ENCODE results near the gene PABPC1L.

The PABPC1L gene

GRCh38 chr20:44900231-44900854 is 9.5 kb upstream of the PABPC1L start:
- DNase-seq (ENCODE audit: low read depth in 2 of 2), result no peak

DNA sequence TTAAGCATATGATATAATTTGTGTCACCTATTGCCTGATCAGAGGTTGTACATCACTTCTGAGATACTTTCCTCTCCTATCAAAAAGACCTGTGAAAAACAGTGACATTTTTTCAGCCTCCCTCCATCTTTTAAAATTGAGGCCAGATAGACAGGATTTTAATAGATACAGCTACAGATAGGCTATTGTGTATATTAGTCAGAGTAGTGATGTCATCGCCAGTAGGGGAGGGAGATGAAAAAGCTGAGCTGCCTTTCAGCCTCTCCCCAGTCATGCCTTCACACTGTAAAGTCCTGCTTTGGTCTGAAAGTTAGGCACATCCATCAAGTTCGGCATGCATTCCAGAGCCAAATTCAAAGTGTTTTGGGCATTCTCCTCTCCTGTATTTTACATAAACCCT is 7.9 kb upstream of the PABPC1L start:
- no peak for DNase-seq (ENCODE audit: low read depth in 2 of 2)

- no peak for DNase-seq (ENCODE audit: low read depth in 2 of 2)
Observed at GRCh38 chr20:44904377-44904776, 5.5 kb upstream of the PABPC1L start.

- no peak for DNase-seq (ENCODE audit: low read depth in 2 of 2)
Observed at GRCh38 chr20:44908987-44909871, 631 bp upstream of the PABPC1L start.

GRCh38 chr20:44910690-44911262 is 916 bp downstream of the PABPC1L start:
- no peak for DNase-seq (ENCODE audit: low read depth in 2 of 2)

- DNase-seq (ENCODE audit: low read depth in 2 of 2), result peak in 1 of 2 donors; percentile 14
Observed at GRCh38 chr20:44911264-44911921, 1.5 kb downstream of the PABPC1L start.

- DNase-seq (ENCODE audit: low read depth in 2 of 2), result no peak
Observed at GRCh38 chr20:44912189-44912588, 2.3 kb downstream of the PABPC1L start.

- DNase-seq (ENCODE audit: low read depth in 2 of 2), result no peak
Observed at GRCh38 chr20:44914924-44915323, 5.1 kb downstream of the PABPC1L start.

DNA sequence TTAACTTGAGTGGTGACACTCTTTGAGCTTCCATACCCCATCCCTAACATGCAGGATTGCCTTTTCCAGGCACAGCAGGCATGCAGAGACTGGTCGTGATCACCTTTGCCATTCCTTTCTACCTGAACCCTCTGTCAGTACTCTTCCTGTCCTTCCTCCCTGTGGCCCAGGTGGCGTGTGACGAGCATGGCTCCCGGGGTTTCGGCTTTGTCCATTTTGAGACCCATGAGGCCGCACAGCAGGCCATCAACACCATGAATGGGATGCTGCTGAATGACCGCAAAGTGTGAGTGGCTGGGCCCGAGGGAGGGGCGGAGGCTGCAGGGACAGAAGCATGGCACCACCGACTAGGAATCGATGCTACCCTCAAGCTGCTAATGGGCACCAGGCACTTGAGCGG is 6.7 kb downstream of the PABPC1L start:
- no peak for DNase-seq (ENCODE audit: low read depth in 2 of 2)

- no peak for DNase-seq (ENCODE audit: low read depth in 2 of 2)
Observed at GRCh38 chr20:44917399-44917798, 7.5 kb downstream of the PABPC1L start.

DNA sequence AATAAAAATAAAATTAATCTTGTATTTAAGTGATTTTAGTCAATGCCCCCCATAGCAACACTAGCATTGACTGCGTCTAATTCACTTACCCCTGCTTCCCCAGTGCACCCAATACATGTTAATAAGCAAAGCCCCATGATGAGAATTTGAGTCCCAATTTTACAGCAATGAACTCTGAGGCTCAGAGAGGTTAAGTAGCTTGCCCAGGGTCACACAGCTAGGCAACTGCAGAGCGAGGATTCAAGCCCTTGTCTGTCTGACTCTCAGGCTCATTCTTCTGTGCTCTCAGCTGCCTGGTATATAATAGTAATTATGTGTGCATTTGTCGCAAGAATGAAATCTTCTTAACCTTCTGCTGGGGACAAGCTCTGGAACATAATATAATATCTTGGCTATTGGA is 8.5 kb downstream of the PABPC1L start:
- no peak for DNase-seq (ENCODE audit: low read depth in 2 of 2)

DNA sequence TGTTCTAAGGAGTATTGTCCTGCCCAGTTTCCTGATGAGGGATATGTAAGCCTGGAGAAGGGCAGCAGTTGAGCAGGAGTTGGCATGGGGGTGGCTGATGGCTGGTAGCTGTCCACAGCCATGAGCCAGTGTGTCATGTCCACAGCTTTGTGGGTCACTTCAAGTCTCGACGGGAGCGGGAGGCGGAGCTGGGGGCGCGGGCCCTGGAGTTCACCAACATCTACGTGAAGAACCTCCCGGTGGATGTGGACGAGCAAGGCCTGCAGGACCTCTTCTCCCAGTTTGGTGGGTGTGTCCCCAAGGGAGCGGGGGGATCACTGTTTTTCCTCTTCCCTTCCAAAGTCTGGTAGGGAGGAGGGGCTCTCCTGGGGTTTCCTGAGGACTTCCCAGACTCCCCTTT is 8.9 kb downstream of the PABPC1L start:
- DNase-seq (ENCODE audit: low read depth in 2 of 2), result no peak

DNA sequence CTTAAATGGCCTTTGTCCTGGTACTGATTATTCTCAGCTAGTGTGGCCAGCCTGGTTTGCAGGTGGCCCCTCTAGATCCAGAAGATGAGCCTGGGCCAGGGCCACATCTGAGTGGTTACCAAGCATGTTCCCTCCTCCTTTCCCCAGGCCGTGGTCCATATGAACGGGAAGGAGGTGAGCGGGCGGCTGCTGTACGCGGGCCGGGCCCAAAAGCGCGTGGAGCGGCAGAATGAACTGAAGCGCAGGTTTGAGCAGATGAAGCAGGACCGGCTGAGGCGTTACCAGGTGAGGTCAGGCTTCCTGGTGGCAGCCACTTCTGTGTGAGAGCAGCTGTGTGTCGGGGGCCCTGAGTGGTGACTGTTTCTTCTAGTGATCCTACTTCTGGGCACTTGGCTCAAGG is 11.6 kb downstream of the PABPC1L start:
- DNase-seq (ENCODE audit: low read depth in 2 of 2), result no peak

DNA sequence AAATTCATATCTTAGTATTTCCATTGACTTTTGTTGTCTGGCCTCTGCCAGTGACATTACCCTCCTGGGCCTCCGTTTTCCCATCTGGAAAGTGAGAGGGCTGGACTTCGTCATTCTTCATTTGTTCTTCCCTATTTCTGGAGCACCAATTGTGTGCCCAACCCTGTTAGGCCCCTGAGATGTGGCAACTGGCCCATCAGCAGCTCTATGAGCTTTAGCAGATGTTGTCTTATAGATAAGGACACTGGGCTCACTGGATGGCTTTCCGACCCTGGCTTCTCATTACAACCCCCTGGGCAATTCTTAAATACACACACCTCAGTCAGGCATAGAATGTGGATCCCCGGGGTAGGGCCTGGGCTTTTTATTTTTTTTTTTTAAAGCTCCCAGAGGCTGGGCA is 14.7 kb downstream of the PABPC1L start:
- no peak for DNase-seq (ENCODE audit: low read depth in 2 of 2)

- DNase-seq (ENCODE audit: low read depth in 2 of 2), result no peak
Observed at GRCh38 chr20:44928595-44928994, 18.7 kb downstream of the PABPC1L start.

- DNase-seq (ENCODE audit: low read depth in 2 of 2), result no peak
Observed at GRCh38 chr20:44930517-44931168, 20.8 kb downstream of the PABPC1L start.

DNA sequence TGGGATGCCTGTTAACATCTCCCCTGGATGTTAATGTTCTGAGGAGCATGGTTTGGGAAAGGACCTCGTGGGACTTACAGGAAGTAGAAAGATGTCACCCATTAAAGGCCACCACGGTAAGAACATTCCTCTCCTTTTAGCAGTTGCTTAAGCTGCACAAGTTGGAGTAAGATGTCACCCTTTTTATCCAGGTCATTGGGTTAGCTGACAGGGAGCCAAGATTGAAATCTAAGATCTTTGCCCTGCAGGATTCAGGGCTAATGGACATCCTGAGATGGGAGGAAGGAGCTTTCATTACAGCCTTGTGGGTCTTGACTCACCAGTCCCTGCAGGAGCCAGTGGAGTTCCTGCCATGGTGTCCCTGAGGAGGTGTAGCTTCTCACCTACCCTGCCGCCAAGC is 22.1 kb downstream of the PABPC1L start:
- DNase-seq (ENCODE audit: low read depth in 2 of 2), result no peak

GRCh38 chr20:44932916-44933315 is 23.1 kb downstream of the PABPC1L start:
- DNase-seq (ENCODE audit: low read depth in 2 of 2), result no peak

DNA sequence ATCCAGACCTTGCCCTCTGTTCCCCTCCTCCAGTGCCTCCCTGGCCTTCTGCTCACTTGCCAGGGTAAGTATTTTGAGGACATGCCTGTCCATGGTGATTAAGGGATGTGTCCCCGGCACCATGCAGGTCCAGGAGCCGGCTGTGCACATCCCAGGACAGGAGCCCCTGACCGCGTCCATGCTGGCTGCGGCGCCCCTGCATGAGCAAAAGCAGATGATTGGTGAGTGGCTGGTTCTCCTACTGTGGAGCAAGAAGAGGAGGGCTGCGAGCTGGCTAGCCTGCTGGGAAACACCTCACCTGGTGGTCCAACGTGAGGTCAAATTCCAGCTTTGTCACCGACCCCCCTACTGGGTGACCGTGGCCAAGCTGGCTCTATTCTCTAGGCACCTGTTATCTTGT is 26.6 kb downstream of the PABPC1L start:
- DNase-seq (ENCODE audit: low read depth in 2 of 2), result no peak

DNA sequence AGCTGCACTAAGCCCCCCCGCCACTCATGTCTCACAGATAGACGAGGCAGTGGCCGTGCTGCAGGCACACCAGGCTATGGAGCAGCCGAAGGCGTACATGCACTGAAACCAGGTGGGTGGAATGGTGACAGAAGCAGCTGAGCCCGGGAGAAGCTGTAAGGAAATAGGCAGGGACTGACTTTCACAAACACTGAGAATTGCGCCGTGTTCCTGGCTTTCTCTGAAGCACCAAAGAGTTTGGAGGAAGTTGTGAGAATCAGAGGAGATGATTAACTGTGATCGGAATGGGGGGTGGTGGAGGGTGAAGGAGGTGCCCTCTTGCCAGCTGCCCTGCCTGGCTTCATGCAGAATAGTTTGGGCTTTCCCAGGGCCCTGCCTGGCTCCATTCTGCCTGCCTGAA is 28.8 kb downstream of the PABPC1L start:
- DNase-seq (ENCODE audit: low read depth in 2 of 2), result no peak

- DNase-seq (ENCODE audit: low read depth in 2 of 2), result no peak
Observed at GRCh38 chr20:44941120-44941691, 31.3 kb downstream of the PABPC1L start.

Measured in stimulated activated CD4-positive, alpha-beta T cell treated with anti-CD3 and anti-CD28 coated beads, Interleukin-1b, Interleukin-23, amount 100 ng/mL, for 1 hour (primary cell).